ENCODE data around the gene EPHB3.

Gene EPHB3

DNA sequence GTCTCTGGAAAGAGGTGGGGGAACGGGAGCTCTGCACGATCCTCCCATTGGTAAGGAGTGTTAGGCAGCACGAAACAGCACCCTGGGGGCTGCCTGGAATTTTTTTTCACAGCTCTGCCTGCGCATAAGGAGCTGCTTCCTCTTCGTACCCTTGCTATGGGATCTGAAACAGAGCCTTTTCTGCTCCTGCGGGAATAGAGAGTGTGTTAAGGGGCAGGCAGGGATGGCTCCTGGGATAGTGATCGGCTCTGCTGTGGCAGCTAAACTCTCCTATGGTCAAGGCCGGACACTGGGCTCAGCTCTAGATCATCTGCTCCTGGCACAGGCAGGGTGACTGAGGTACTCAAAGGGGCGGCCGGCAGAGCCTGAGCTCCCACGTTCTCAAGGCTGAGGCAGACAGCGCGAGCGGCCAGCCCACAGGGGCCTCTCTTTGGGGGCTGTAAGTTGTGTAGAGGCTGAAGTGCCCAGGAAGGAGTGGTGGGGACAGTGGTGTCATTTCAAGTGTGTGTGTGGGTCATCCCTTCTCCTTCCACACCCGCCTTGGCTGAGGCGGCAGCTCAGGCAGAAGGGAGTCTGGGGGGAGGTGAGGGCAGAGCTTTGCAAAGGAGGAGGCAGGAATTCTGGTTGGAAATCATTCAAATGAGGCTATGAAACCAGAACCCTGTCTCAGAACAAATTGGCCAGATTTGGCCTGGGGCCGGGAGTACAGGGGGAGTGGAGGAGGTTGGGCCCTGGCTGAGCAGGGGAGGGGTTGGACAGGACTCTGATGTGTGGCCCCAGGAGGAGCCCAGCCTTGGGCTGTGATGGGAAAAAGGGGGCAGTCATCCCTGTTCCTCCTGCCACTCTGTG lies 31.0 kb downstream of the EPHB3 start:
- TF ChIP-seq, protein P1, sequence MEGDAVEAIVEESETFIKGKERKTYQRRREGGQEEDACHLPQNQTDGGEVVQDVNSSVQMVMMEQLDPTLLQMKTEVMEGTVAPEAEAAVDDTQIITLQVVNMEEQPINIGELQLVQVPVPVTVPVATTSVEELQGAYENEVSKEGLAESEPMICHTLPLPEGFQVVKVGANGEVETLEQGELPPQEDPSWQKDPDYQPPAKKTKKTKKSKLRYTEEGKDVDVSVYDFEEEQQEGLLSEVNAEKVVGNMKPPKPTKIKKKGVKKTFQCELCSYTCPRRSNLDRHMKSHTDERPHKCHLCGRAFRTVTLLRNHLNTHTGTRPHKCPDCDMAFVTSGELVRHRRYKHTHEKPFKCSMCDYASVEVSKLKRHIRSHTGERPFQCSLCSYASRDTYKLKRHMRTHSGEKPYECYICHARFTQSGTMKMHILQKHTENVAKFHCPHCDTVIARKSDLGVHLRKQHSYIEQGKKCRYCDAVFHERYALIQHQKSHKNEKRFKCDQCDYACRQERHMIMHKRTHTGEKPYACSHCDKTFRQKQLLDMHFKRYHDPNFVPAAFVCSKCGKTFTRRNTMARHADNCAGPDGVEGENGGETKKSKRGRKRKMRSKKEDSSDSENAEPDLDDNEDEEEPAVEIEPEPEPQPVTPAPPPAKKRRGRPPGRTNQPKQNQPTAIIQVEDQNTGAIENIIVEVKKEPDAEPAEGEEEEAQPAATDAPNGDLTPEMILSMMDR (IDR thresholded peaks at IDR 0.05), result no peak
- Histone ChIP-seq H3K27ac (peak overlapping the region in 1 of 2 donors; percentile 17), H3K4me3 (no peak overlapping the region)
- no peak for DNase-seq (ENCODE audit: low spot score)

DNA sequence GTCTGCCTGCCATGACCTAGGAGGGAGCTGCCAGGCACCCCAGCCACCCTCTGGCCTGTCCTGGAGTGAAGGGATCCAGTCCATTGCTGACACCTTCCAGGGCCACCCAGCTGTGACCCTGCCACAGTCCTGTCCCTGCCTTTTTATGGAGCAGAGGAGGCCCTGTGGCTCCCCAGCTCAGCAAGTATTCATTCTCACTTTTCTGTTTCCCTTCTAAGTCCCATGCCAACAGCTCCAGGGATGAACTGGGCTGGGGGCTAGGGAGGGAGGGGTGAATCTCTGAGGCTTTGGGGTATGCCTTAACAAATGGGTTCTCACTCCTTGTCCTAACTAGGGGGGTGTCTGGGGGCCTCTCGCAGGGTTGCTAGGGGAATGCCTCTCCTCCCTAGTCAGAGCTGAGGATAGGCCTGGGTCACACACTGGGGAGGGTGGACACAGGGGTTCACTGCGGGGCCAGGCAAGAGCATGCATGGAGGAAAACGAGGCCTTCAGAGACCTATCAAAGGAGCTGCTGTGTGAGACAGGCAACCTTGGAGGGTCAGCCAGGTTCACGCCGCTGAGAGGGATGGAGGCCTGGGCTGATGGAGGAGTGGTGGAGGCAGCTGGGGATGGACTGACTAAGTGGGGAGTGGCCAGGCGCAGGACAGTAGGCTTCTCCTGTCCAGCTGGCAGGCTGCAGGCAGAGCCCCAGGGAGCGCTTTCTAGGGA lies 31.8 kb downstream of the EPHB3 start:
- no peak overlapping the region for H3K4me3 ChIP-seq
- peak overlapping the region in 1 of 2 donors; percentile 17 for H3K27ac ChIP-seq
- TF ChIP-seq, protein P1 (IDR thresholded peaks at IDR 0.05), result no peak
- DNase-seq (ENCODE audit: low spot score), result no peak

DNA sequence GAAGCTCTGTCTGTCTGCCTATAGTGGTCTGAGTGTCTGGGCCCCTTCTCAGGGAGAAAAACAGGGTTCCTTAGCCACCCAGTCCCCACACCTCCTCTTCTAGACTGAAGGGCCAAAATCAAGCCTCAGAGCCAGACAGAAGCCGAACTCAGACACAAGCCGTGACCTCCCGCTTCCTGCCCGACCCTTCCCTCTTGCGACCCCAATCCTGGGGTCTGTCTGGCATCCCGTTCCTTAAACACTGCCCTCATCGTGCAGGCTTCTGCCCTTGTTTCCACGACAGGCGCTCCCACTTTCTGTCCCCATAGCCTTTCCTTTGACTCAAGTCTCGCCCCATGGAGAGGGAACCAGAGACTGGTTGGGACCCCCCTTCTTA lies 32.3 kb downstream of the EPHB3 start:
- no peak for DNase-seq (ENCODE audit: low spot score)
- TF ChIP-seq, protein P1 (IDR thresholded peaks at IDR 0.05), result no peak
- Histone ChIP-seq H3K4me3 (no peak overlapping the region), H3K27ac (no peak overlapping the region)

DNA sequence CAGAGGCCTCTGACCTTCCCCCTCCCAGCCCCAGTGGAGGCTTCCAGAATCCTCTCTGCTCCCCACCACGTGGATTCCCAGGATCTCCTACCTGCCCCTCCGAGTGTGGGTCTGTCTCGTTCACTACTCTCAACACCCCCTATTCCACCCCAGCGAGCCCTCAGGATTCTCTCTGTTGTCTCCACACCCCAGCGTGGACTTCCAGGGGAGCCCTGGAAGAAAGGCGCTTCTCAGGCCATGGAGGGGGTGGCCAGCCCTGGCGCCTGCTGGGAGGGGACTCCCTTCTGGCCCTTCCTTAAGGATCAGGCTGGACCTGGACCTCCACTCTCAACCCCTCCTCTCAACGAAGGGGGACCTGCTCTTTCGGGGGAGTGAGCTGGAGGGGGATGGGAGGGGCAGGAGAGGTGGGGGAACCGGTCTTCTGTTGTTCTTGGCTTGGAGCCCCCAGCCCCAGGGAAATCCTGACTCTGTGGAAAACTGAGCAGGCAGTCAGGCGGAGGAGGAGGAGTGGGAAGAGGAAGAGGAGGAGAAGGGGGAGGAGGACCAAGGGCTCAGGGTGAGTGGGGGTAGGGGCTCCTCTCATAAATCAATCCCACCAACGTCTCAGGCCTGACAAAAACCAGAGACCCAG lies 32.9 kb downstream of the EPHB3 start:
- TF ChIP-seq, protein P1 (IDR thresholded peaks at IDR 0.05), result no peak
- DNase-seq (ENCODE audit: low spot score), result no peak
- Histone ChIP-seq H3K27ac (no peak overlapping the region), H3K4me3 (no peak overlapping the region)

DNA sequence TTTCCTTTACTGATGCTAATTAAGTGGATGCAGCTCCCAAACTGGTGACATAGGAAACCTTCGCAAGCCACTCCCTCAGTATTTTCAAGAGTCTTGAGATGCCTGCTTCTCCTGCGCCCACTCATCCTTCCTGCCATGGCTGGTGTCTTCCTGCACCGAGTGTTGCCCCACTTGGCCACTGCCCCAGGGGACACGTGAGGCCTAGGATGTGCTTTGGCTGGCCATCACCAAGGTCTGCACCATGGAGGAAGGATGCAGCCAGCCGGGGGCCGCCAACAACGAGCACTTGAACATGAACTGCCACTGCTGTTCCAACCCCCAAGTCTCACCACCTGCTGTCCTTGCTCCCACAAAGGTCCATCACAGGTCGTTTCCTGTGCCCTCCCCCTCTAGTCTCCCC lies 34.1 kb downstream of the EPHB3 start:
- Histone ChIP-seq H3K4me3 (no peak overlapping the region), H3K27ac (no peak overlapping the region)
- TF ChIP-seq, protein P1 (IDR thresholded peaks at IDR 0.05), result no peak
- no peak for DNase-seq (ENCODE audit: low spot score)

DNA sequence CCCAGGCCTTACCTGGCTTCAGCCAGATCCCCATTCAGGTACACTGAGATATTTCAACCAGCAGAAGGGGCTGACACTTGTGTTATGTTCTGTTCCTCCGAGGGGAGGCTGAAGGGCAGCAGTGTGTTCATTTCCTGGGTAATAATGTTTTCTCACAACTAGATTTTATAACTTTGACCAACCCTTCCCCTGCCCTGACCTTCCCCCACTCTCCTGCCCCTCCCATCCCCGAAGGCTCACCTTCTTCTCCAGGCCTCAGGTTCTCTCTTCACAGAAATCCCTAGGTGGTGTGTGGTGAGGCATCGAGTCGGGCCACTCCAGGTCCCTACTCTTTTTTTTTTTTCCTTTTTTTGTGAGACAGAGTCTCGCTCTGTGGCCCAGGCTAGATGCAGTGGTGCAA lies 34.6 kb downstream of the EPHB3 start:
- TF ChIP-seq, protein P1 (IDR thresholded peaks at IDR 0.05), result no peak
- no peak overlapping the region for H3K4me3 ChIP-seq
- no peak overlapping the region for H3K27ac ChIP-seq
- DNase-seq (ENCODE audit: low spot score), result no peak

Data from coronary artery (tissue), 2 donors.